Thyroid gland (tissue), 4 donors: Measurements from ENCODE around the gene BMP4.

Source experiments
- CTCF ChIP-seq, 6 experiments: fragments of 200-600 bp in 3 of 6; fragments of 450-650 bp in 3 of 6; sonication (generic) in 3 of 6; IDR thresholded peaks; one replicate each; pipeline ENCODE4 v1.5.1; 2016 to 2019; ENCODE audit warnings: antibody characterized with exemption in 6 of 6, mild to moderate bottlenecking in 2 of 6, inconsistent platforms in 1 of 6, moderate library complexity in 1 of 6
- POLR2A ChIP-seq, 2 donors: fragments of 450-650 bp; IDR thresholded peaks; one replicate each; pipeline ENCODE4 v1.6.1; 2017; ENCODE audit warnings: antibody characterized with exemption in 2 of 2, mild to moderate bottlenecking in 2 of 2, moderate library complexity in 1 of 2

GRCh38 chr14:53983112-53983511 lies 26.5 kb upstream of the BMP4 start:
- TF ChIP-seq CTCF (IDR thresholded peaks at IDR 0.05), result no peak
- TF ChIP-seq POLR2A (IDR thresholded peaks at IDR 0.05), result no peak
